HepG2 (cell line): Measurements from ENCODE around the gene HS6ST1. TPM values are rescaled to one million over a fixed set of nuclear protein-coding genes. Genes with fewer than 3 reads are reported as not detected.
A peak's percentile ranks its signal among the peaks of the same experiment; 100 is the strongest.

Experiments used
- JARID2 ChIP-seq: sonication (generic); formaldehyde crosslinking; IDR thresholded peaks from 2 replicates; pipeline ENCODE4 v1.8.1; 2023; ENCODE audit warnings: missing genetic modification reagents, inconsistent platforms; ENCODE audit not compliant: insufficient replicate concordance
- MBNL3 ChIP-seq: fragments of 250-450 bp; sonication (Bioruptor Pico); conservative IDR thresholded peaks from 2 replicates; pipeline ENCODE4 v1.8.0; 2022; ENCODE audit warnings: mild to moderate bottlenecking, inconsistent platforms
- NR2F6 ChIP-seq, 2 experiments: IDR thresholded peaks; 2 replicates each; pipeline ENCODE4 v1.6.1; 2016; ENCODE audit warnings: antibody characterized with exemption in 1 of 2, mild to moderate bottlenecking in 1 of 2
- POLR2AphosphoS5 ChIP-seq: IDR thresholded peaks from 2 replicates; pipeline ENCODE4 v1.6.1; 2012; ENCODE audit warnings: low read depth, low read length
- TBL1XR1 ChIP-seq: fragments of 150-350 bp; IDR thresholded peaks from 2 replicates; pipeline ENCODE4 v1.6.1; 2014; ENCODE audit warnings: borderline replicate concordance, low read length; ENCODE audit not compliant: partially characterized antibody
- ZFP36L1 ChIP-seq: sonication (generic); formaldehyde crosslinking; IDR thresholded peaks from 2 replicates; pipeline ENCODE4 v1.8.0; 2022; ENCODE audit warnings: mild to moderate bottlenecking, missing genetic modification reagents, moderate library complexity
- ZFP36L2 ChIP-seq: sonication (generic); formaldehyde crosslinking; IDR thresholded peaks from 2 replicates; pipeline ENCODE4 v1.4.0; 2020; ENCODE audit warnings: missing genetic modification reagents
- ZMYM3 ChIP-seq: sonication (generic); formaldehyde crosslinking; IDR thresholded peaks from 2 replicates; pipeline ENCODE4 v1.5.1; 2020; ENCODE audit warnings: mild to moderate bottlenecking, missing genetic modification reagents
- ZNF160 ChIP-seq: sonication (generic); formaldehyde crosslinking; IDR thresholded peaks from 2 replicates; pipeline ENCODE4 v1.8.0; 2022; ENCODE audit warnings: mild to moderate bottlenecking, inconsistent platforms, missing genetic modification reagents
- ZNF24 ChIP-seq: fragments of 450-650 bp; IDR thresholded peaks from 2 replicates; pipeline ENCODE4 v1.6.1; 2017; ENCODE audit warnings: antibody characterized with exemption, mild to moderate bottlenecking
- ZNF292 ChIP-seq: sonication (generic); formaldehyde crosslinking; IDR thresholded peaks from 2 replicates; pipeline ENCODE4 v1.8.1; 2022; ENCODE audit warnings: mild to moderate bottlenecking, low read depth, missing genetic modification reagents, borderline replicate concordance
- ZNF501 ChIP-seq: sonication (generic); formaldehyde crosslinking; IDR thresholded peaks from 2 replicates; pipeline ENCODE4 v1.5.1; 2020; ENCODE audit warnings: mild to moderate bottlenecking, moderate library complexity, missing genetic modification reagents
- ZNF546 ChIP-seq: sonication (generic); formaldehyde crosslinking; conservative IDR thresholded peaks from 2 replicates; pipeline ENCODE4 v1.8.1; 2023; ENCODE audit warnings: mild to moderate bottlenecking, missing genetic modification reagents
- ZNF556 ChIP-seq: sonication (generic); formaldehyde crosslinking; IDR thresholded peaks from 2 replicates; pipeline ENCODE4 v1.4.0; 2020; ENCODE audit warnings: mild to moderate bottlenecking, missing genetic modification reagents, borderline replicate concordance
- polyA plus RNA-seq, 8 experiments: library from polyadenylated mRNA; depleted of rRNA in 3 of 8; stranded (reverse) in 7 of 8; unstranded in 1 of 8; fragments of >200 nt; fragmentation: Illumina TruSeq in 4 of 8; extraction: Trizol in 4 of 8; gene quantifications; 2 replicates each; pipeline versions ENCODE4 v1.2.1 to v1.2.3, GENCODE V29; 2011 to 2016; ENCODE audit warnings: low read depth in 4 of 8, missing spikeins in 1 of 8, mixed read lengths in 1 of 8; ENCODE audit not compliant: insufficient read depth in 1 of 8
- total RNA-seq, 5 experiments: library from RNA; depleted of rRNA; stranded (reverse); fragments of >200 nt; fragmentation: Illumina TruSeq; extraction: Trizol; gene quantifications; 2 replicates each; pipeline ENCODE4 v1.2.3, GENCODE V29; 2016; ENCODE audit warnings: low read depth in 1 of 5
- TF ChIP-seq, protein P1 (sequence below): sonication (generic); formaldehyde crosslinking; IDR thresholded peaks from 2 replicates; pipeline ENCODE4 v1.9.0; 2021; ENCODE audit warnings: missing genetic modification reagents, mild to moderate bottlenecking, borderline replicate concordance
- TF ChIP-seq, protein P2 (sequence below): sonication (generic); formaldehyde crosslinking; IDR thresholded peaks from 2 replicates; pipeline ENCODE4 v1.8.0; 2022; ENCODE audit warnings: mild to moderate bottlenecking, missing genetic modification reagents; ENCODE audit not compliant: insufficient replicate concordance
- TF ChIP-seq, protein P3 (sequence below): sonication (generic); formaldehyde crosslinking; IDR thresholded peaks from 2 replicates; pipeline ENCODE4 v1.5.1; 2020; ENCODE audit warnings: mild to moderate bottlenecking, moderate library complexity, missing genetic modification reagents
- TF ChIP-seq, protein P4 (sequence below): IDR thresholded peaks from 2 replicates; pipeline ENCODE4 v1.6.1; 2016; ENCODE audit warnings: missing compliant biosample characterization, missing genetic modification reagents, borderline replicate concordance
- TF ChIP-seq, protein P5 (sequence below): sonication (generic); formaldehyde crosslinking; IDR thresholded peaks from 2 replicates; pipeline ENCODE4 v1.4.0; 2020; ENCODE audit warnings: mild to moderate bottlenecking, missing genetic modification reagents
- TF ChIP-seq, protein P6 (sequence below): sonication (generic); formaldehyde crosslinking; IDR thresholded peaks from 2 replicates; pipeline ENCODE4 v1.5.0; 2020; ENCODE audit warnings: mild to moderate bottlenecking, missing genetic modification reagents

Gene HS6ST1
- total and polyA plus RNA-seq, 2 of the 13 experiments (the other 11 are each of a cell fraction or from before 2014, with no cell fraction given): 34.5 to 84.6 TPM

DNA sequence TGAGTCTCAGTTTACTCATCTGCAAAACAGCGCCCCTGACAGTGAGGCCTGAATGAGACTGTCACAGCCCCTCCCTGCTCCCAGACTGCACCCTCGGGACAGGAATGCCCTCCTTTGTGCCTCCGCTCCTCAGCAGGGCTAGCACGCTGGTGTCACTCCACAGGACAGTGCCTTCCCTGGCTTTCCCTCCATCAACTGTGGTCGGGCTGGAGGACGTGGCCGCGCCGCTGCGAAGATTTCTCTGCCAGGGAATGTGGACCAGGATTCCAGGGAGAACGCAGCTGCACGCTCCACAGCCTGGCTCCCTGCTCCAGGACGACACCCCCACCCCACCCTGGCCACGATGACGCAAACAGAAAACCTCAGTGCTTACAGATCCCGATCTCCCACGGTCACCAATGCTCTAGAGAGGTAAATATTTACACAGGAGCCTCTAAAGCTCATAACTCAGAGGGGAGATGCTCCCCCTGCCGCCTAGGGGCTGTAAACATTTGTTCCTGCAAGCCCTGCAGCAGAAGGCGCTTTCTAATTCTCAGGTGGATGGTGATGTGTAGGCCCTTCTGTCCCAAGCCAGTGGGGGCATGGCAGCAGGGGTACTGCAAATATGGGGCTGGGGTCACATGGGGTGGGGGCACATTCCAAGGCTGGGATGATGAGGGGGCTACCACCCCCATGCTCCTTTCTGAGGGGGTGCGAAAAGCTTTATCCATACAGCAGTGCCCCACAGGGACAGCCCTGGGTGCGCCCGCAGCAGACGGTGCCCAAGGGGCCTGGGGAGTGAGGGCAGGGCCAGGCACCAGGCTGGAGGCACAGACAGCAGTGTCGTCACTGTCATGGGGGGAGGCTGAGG, 12.4 kb downstream of the HS6ST1 start (continued):
- peak; percentile 69 for TF ChIP-seq NR2F6 (IDR thresholded peaks at IDR 0.05)
- TF ChIP-seq NR2F6 (CRISPR knock-in tag; IDR thresholded peaks at IDR 0.05): peak; percentile 77
- TF ChIP-seq, protein P1, sequence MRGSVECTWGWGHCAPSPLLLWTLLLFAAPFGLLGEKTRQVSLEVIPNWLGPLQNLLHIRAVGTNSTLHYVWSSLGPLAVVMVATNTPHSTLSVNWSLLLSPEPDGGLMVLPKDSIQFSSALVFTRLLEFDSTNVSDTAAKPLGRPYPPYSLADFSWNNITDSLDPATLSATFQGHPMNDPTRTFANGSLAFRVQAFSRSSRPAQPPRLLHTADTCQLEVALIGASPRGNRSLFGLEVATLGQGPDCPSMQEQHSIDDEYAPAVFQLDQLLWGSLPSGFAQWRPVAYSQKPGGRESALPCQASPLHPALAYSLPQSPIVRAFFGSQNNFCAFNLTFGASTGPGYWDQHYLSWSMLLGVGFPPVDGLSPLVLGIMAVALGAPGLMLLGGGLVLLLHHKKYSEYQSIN (CRISPR knock-in tag): 0 out of 2 replicates have a peak, but pooled peaks have one; percentile 78
- TF ChIP-seq, protein P2, sequence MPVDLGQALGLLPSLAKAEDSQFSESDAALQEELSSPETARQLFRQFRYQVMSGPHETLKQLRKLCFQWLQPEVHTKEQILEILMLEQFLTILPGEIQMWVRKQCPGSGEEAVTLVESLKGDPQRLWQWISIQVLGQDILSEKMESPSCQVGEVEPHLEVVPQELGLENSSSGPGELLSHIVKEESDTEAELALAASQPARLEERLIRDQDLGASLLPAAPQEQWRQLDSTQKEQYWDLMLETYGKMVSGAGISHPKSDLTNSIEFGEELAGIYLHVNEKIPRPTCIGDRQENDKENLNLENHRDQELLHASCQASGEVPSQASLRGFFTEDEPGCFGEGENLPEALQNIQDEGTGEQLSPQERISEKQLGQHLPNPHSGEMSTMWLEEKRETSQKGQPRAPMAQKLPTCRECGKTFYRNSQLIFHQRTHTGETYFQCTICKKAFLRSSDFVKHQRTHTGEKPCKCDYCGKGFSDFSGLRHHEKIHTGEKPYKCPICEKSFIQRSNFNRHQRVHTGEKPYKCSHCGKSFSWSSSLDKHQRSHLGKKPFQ (CRISPR knock-in tag): no peak
- TF ChIP-seq ZFP36L1 (CRISPR knock-in tag): no peak
- TF ChIP-seq TBL1XR1: peak; percentile 51
- TF ChIP-seq POLR2AphosphoS5: 0 out of 2 replicates have a peak, but pooled peaks have one; percentile 14
- TF ChIP-seq, protein P3, sequence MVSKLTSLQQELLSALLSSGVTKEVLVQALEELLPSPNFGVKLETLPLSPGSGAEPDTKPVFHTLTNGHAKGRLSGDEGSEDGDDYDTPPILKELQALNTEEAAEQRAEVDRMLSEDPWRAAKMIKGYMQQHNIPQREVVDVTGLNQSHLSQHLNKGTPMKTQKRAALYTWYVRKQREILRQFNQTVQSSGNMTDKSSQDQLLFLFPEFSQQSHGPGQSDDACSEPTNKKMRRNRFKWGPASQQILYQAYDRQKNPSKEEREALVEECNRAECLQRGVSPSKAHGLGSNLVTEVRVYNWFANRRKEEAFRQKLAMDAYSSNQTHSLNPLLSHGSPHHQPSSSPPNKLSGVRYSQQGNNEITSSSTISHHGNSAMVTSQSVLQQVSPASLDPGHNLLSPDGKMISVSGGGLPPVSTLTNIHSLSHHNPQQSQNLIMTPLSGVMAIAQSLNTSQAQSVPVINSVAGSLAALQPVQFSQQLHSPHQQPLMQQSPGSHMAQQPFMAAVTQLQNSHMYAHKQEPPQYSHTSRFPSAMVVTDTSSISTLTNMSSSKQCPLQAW (CRISPR knock-in tag): peak; percentile 95
- TF ChIP-seq, protein P4, sequence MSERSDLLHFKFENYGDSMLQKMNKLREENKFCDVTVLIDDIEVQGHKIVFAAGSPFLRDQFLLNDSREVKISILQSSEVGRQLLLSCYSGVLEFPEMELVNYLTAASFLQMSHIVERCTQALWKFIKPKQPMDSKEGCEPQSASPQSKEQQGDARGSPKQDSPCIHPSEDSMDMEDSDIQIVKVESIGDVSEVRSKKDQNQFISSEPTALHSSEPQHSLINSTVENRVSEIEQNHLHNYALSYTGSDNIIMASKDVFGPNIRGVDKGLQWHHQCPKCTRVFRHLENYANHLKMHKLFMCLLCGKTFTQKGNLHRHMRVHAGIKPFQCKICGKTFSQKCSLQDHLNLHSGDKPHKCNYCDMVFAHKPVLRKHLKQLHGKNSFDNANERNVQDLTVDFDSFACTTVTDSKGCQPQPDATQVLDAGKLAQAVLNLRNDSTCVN (CRISPR knock-in tag): peak; percentile 99
- TF ChIP-seq, protein P5, sequence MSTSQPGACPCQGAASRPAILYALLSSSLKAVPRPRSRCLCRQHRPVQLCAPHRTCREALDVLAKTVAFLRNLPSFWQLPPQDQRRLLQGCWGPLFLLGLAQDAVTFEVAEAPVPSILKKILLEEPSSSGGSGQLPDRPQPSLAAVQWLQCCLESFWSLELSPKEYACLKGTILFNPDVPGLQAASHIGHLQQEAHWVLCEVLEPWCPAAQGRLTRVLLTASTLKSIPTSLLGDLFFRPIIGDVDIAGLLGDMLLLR (CRISPR knock-in tag): no peak
- no peak for TF ChIP-seq ZFP36L2 (CRISPR knock-in tag)
- peak; percentile 75; the same call in 1 of the 2 replicates for TF ChIP-seq ZNF292 (CRISPR knock-in tag)
- peak; percentile 81 for TF ChIP-seq ZNF501
- no peak for TF ChIP-seq MBNL3 (CRISPR knock-in tag)
- no peak for TF ChIP-seq ZNF160 (CRISPR knock-in tag)
- TF ChIP-seq ZNF556 (CRISPR knock-in tag): peak; percentile 72; the same call in 1 of the 2 replicates
- TF ChIP-seq, protein P6, sequence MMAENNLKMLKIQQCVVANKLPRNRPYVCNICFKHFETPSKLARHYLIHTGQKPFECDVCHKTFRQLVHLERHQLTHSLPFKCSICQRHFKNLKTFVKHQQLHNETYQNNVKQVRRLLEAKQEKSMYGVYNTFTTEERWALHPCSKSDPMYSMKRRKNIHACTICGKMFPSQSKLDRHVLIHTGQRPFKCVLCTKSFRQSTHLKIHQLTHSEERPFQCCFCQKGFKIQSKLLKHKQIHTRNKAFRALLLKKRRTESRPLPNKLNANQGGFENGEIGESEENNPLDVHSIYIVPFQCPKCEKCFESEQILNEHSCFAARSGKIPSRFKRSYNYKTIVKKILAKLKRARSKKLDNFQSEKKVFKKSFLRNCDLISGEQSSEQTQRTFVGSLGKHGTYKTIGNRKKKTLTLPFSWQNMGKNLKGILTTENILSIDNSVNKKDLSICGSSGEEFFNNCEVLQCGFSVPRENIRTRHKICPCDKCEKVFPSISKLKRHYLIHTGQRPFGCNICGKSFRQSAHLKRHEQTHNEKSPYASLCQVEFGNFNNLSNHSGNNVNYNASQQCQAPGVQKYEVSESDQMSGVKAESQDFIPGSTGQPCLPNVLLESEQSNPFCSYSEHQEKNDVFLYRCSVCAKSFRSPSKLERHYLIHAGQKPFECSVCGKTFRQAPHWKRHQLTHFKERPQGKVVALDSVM (CRISPR knock-in tag): peak; percentile 67; the same call in 1 of the 2 replicates
- TF ChIP-seq ZMYM3 (CRISPR knock-in tag): peak; percentile 75; the same call in 1 of the 2 replicates
- no peak for TF ChIP-seq ZNF546 (CRISPR knock-in tag)
- TF ChIP-seq ZNF24: no peak
- TF ChIP-seq JARID2 (CRISPR knock-in tag): no peak
